NB4 (cell line): ENCODE measurements around the gene DLG4.
A peak's percentile ranks its signal among the peaks of the same experiment; 100 is the strongest.

ENCODE experiments used
- DNase-seq: peaks from one replicate; pipeline ENCODE4 v3.0.0; 2010; ENCODE audit warnings: low read depth
- H3K4me3 ChIP-seq: one replicate; pipeline ENCODE4 v1.5.1; 2011; ENCODE audit warnings: mild to moderate bottlenecking, low read depth, low read length, moderate library complexity
- MYC ChIP-seq: IDR thresholded peaks from 2 replicates; pipeline ENCODE4 v1.6.1; 2011; ENCODE audit warnings: low read depth, low read length
- POLR2A ChIP-seq: IDR thresholded peaks from 2 replicates; pipeline ENCODE4 v1.6.1; 2011; ENCODE audit warnings: mild to moderate bottlenecking; ENCODE audit not compliant: insufficient read length; ENCODE audit errors: extremely low read depth
- TF ChIP-seq, protein P1 (sequence below): IDR thresholded peaks from 2 replicates; pipeline ENCODE4 v1.6.1; 2011; ENCODE audit warnings: low read depth, low read length
- TF ChIP-seq, protein P2 (sequence below): IDR thresholded peaks from one replicate; pipeline ENCODE4 v1.5.1; 2012; ENCODE audit warnings: low read depth, low read length

DLG4 gene

DNA sequence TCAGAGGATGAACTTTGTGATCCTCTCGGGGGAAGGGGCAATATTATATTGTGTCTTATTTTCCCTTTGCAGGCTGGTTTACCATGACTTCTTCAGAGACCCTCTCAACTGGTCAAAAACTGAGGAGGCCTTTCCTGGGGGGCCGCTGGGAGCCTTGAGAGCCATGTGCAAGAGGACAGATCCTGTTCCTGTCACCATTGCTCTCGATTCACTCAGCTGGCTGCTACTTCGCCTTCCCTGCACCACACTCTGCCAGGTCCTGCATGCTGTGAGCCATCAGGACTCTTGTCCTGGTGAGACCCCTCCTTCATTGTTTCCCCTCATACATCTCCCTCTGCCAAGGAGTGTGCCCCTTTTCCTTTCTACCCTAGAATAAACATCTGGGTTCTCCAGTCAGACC is 34.9 kb upstream of the DLG4 start:
- TF ChIP-seq POLR2A (no peak), MYC (no peak)
- TF ChIP-seq, protein P1, sequence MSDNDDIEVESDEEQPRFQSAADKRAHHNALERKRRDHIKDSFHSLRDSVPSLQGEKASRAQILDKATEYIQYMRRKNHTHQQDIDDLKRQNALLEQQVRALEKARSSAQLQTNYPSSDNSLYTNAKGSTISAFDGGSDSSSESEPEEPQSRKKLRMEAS: no peak
- TF ChIP-seq, protein P2, sequence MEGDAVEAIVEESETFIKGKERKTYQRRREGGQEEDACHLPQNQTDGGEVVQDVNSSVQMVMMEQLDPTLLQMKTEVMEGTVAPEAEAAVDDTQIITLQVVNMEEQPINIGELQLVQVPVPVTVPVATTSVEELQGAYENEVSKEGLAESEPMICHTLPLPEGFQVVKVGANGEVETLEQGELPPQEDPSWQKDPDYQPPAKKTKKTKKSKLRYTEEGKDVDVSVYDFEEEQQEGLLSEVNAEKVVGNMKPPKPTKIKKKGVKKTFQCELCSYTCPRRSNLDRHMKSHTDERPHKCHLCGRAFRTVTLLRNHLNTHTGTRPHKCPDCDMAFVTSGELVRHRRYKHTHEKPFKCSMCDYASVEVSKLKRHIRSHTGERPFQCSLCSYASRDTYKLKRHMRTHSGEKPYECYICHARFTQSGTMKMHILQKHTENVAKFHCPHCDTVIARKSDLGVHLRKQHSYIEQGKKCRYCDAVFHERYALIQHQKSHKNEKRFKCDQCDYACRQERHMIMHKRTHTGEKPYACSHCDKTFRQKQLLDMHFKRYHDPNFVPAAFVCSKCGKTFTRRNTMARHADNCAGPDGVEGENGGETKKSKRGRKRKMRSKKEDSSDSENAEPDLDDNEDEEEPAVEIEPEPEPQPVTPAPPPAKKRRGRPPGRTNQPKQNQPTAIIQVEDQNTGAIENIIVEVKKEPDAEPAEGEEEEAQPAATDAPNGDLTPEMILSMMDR: no peak
- no peak overlapping the region for H3K4me3 ChIP-seq
- no peak for DNase-seq

DNA sequence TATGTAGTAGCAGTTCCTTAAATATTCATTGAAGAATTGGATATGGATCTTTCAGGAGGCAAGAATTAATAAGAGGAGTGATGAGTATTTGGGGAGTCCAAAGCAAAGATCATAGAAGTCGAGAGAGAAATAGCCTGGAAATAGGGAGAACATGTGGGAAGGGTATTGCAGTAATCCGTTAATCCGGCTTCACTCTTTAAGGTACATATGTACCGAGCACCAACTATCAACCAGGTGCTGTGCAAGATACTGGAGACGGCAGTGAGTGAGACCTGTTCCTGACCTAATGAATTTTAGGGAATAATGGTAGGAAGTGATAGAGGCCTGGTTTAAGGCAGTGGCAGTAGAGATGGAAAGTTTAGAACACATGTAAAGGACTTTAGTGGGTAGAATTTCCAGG is 33.4 kb upstream of the DLG4 start:
- peak overlapping the region; percentile 93 for H3K4me3 ChIP-seq
- DNase-seq: no peak
- TF ChIP-seq MYC (no peak), POLR2A (no peak)
- TF ChIP-seq, protein P1: no peak
- TF ChIP-seq, protein P2: no peak

DNA sequence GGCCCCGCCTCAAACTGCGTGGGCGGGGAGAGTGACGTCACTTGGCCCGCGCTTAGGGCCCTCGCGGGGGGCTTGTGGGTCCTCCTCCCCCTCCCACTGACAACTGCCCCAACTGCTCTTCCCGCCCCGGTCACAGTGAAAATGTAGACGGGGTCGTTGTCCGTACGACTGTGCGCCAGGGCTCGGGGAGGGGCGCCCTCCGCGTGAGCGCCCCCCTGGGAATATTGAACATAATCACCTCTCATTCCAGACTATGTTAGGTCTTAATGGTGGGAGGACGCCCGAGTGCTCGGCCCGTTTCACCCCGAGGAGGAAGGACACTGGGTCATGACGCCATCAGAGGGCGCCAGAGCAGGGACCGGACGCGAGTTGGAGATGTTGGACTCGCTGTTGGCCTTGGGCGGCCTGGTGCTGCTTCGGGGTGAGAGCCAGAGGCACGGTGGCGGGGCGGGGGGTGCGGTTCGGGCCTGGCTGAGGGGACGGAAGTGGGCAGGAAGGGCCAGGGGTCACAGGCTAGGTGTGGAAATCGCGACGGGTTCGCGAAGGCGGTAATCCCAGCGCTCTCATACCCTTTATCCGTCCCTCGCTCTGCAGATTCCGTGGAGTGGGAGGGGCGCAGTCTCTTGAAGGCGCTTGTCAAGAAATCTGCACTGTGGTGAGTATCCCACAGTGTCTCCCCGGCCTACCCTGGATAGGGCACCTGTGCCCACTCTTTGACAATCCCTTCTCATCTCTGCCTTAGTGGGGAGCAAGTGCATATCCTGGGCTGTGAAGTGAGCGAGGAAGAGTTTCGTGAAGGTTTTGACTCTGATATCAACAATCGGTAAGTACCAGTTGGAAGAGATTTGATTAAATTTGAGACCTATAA is 32.8 kb upstream of the DLG4 start, which contains the start of gene ELP5:
ELP5 (plus strand) TSS at position 40 of the 868 bp plus-strand sequence; CDS start at position 376, 336 bp downstream.
- peak within 1 kb of the TSS; percentile 93 for H3K4me3 ChIP-seq
- TF ChIP-seq MYC: peak; percentile 30
- TF ChIP-seq, protein P2: no peak
- TF ChIP-seq, protein P1: peak; percentile 58; the same call in 1 of the 2 replicates
- TF ChIP-seq POLR2A: peak; percentile 42
- DNase-seq: peak; percentile 92

DNA sequence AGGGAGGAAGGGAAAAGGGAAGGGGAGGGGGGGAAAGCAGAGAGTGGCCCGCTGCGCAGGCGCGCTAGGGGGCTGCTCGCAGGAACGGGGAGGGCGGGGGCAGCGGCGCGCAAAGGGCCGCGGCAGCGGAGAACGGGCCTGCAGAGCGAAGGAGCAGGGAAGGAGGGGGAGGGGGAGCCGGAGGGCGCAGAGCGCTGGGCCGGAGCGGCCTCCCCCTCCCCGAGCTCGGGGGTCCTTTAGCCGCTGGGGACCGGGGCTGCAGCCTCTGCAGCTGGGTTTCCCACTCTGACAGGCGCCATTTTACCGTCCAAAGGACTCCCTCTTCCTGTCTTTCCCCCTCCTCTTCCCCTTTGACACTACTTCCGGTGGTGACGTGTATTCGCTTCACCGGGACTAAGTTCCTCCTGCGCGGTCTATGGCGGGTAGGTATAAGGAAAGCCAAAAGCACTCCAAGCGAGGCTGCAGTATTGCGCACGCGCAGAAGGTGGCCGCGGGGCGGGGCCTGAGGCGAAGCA is 32.1 kb upstream of the DLG4 start, which contains the start of gene CTDNEP1:
CTDNEP1 (minus strand) TSS at position 74 of the 515 bp plus-strand sequence. CDS start 438 bp downstream, outside the sequence.
- peak within 1 kb of the TSS; percentile 93 for H3K4me3 ChIP-seq
- DNase-seq: peak; percentile 96
- TF ChIP-seq, protein P2: no peak
- TF ChIP-seq MYC: peak; percentile 61; the same call in 1 of the 2 replicates
- no peak for TF ChIP-seq POLR2A
- TF ChIP-seq, protein P1: peak; percentile 55

DNA sequence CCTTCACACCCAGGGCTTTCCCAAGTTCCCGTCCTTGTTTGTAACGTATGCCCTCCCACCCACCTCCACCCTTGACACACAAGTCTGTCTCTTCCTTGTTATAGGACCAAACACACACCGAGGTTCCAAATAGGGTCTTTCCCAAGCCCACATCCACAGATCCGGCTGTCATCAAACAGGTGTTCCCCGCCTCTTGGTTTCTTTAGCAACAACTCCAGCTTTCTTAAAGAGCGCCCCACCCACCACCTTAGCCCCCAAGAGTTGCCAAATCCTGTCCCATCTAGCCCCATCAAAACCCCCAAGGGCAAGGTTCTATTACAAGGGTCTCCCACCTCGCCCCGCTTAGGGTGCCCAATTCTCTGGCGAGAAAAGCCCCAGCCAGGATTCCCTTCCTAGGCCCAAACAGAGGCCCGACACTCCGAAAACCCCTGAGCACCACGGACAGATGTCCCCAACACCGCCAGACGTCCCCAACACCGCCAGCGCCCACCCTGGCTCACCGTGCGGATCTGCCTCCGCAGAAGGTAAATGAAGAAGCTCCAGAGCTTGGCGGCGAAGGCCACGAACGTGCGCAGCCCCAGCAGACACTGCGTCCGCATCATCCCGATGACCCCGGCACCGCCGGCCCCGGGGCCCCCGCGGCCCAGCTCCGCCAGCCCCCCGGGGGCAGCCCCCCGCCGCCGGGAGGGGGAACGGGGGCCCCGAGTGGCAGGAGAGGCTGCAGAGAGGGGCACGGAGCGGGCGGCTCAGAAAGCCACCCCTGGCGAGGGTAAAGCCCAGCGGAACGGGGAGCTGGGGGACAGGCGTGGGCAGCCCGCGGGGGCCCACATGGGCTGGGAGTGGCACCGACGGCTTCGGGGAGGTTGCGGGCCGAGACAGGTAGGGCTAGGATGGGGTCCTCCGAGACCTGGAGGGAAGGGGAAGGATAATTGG is 31.3 kb upstream of the DLG4 start:
- TF ChIP-seq POLR2A (no peak), MYC (no peak)
- TF ChIP-seq, protein P2: no peak
- TF ChIP-seq, protein P1: no peak
- H3K4me3 ChIP-seq: peak overlapping the region; percentile 87
- peak; percentile 26 for DNase-seq
